Epithelial cell of esophagus (primary cell): ENCODE data around the gene HELT.
"Not testable (repeated sequence)": the region's sequence is repeated elsewhere in the genome, so short reads cannot be mapped to it uniquely, and the experiment has no call there.

Source experiments
- DNase-seq: peaks from one replicate; pipeline ENCODE4 v3.0.0; 2010; ENCODE audit warnings: low read depth
- H3K4me3 ChIP-seq: 2 replicates; pipeline ENCODE4 v1.5.1; 2011; ENCODE audit warnings: mild to moderate bottlenecking, low read length, control low read depth
- CTCF ChIP-seq: IDR thresholded peaks from 2 replicates; pipeline ENCODE4 v1.5.1; 2011; ENCODE audit warnings: low read depth, mild to moderate bottlenecking, low read length, control low read depth, inconsistent platforms; ENCODE audit not compliant: insufficient read depth; ENCODE audit errors: missing control alignments

HELT gene

GRCh38 chr4:185039508-185040273 lies 21.4 kb downstream of the HELT start:
- TF ChIP-seq CTCF, result peak; percentile 81
- H3K4me3 ChIP-seq, result no peak overlapping the region

GRCh38 chr4:185040523-185040922 lies 22.2 kb downstream of the HELT start:
- TF ChIP-seq CTCF, result no peak
- no peak for DNase-seq
- no peak overlapping the region for H3K4me3 ChIP-seq

More at GRCh38 chr4:185039508-185040273, 21.4 kb downstream of the HELT start:
- peak; percentile 62 for DNase-seq

GRCh38 chr4:185050286-185050685 lies 32.0 kb downstream of the HELT start:
- not testable (repeated sequence) for DNase-seq

GRCh38 chr4:185051283-185051682 lies 33.0 kb downstream of the HELT start:
- DNase-seq, H3K4me3 ChIP-seq: not testable (repeated sequence)

More at GRCh38 chr4:185050286-185050685, 32.0 kb downstream of the HELT start:
- not testable (repeated sequence) for H3K4me3 ChIP-seq

GRCh38 chr4:185053746-185054145 lies 35.5 kb downstream of the HELT start:
- DNase-seq, result no peak
- H3K4me3 ChIP-seq, result no peak overlapping the region
- no peak for TF ChIP-seq CTCF

GRCh38 chr4:185054272-185054671 lies 36.0 kb downstream of the HELT start:
- no peak overlapping the region for H3K4me3 ChIP-seq
- no peak for TF ChIP-seq CTCF
- no peak for DNase-seq

- H3K4me3 ChIP-seq, result no peak overlapping the region
- TF ChIP-seq CTCF, result no peak
- no peak for DNase-seq
Measured at GRCh38 chr4:185054886-185055285, 36.6 kb downstream of the HELT start.

GRCh38 chr4:185061610-185062009 lies 43.3 kb downstream of the HELT start:
- H3K4me3 ChIP-seq, result no peak overlapping the region
- no peak for TF ChIP-seq CTCF
- no peak for DNase-seq
